HG03378 (cell line): ENCODE measurements around the gene IL1F10.
"Not testable (repeated sequence)": the region's sequence is repeated elsewhere in the genome, so short reads cannot be mapped to it uniquely, and the experiment has no call there.

Experiments
- ATAC-seq: cut with Tn5 transposase; IDR thresholded peaks from one replicate; pipeline ENCODE4 v1.9.1; 2021; ENCODE audit warnings: mild to moderate bottlenecking, moderate library complexity; ENCODE audit not compliant: unreplicated experiment

Gene IL1F10

DNA sequence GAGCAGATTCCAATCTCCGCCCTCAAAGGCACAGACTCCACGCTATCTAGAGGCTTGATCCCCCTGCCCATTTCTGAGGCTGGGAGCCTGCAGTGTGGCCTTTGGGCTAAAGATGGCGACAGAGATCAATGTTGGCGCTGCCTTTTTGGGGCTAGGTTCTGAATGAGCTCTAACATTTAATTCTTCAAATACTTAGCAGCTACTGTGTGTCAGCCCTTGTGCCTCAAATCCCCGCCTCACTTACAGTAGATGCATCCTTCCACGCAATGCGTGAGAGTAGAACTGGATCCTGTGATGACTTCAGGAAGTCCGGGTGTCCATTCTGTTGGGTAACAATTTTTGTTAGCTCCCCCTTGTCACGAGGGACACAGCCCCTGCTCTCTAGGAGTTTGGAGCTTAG lies 12.4 kb downstream of the IL1F10 start:
- no peak for ATAC-seq

DNA sequence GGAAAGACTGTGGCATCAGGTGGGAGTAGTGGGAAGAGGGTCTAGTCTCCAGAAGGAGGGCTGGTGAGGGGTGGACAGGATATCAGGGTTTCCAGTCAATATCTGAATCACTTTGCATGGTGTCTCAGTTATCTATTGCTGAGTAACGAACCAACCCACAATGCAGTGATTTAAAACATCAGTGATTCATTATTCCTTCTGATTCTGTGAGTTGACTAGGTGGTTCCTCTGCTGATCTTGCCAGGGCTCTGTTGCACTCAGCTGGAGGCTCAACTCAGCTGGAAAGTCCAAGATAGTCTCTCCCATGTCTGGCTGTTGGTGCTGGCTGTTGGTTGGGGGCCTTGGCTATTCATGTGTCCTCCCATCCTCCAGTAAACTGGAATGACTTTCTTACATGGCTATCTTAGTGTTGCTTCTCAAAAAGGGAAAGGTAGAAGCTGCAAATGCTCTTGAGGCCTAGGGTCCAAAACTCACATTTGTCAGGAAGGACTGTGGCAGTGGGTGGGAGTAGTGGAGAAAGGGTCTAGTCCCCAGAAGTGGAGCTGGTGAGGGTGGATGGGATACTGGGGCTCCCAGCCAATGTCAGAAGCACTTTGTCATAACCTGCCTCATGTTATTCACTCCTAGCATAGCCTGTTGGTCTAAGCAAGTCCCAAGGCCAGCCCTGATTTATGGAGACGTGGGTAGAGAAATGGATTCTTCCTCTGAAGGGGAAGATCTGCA lies 13.9 kb downstream of the IL1F10 start:
- ATAC-seq = no peak

DNA sequence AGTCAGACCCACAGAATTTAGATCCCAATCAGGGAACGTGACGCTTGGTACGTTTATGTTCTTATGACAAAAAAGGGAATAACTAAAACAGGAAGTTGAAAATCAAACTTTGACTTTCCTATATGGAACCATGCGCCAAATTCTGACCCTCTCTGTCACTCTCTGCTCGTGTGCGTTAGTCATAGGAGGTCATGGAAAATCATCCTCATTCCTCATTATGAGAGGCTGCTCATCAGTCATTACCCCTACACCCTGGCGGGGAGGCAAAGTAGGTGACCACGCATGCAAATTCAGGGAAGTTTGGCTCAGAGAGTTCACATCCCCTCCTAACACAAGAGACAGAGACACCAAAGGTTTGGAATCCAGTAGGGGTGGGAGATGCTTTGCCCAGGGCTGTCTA lies 15.5 kb downstream of the IL1F10 start:
- ATAC-seq = no peak

DNA sequence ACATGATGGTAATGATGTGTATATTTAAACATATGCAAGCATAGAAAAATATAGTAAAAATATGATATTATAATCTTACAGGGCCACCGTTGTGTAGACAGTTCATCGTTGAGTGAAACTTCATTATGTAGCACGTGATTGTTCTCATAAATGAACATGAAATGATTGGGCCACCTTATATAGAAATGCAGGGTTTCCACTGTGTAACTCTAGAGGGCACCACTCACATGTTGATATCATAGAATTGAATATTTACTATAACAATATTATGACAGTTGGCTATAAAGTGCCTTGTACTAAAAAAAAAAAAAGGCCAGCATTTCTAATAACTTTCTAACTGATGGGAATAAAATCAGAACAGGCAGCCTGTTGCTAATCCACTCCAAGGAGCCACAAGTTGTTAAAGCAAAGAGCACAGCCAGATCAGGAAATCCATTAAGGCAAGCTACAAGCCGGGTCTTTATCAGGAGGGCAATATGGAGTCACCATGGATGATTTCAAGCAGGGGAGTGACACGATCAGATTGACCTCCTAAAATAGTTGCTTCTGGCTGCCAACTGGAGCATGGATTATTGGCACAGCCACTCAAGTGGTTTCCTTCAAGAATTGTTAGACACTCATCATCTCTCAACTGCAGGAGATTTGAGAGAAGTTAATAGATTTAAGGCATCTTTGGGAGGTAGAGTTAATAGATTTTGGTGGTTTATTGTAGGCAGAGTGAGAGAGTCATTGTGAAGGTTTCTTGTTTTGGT lies 16.7 kb downstream of the IL1F10 start:
- no peak for ATAC-seq

DNA sequence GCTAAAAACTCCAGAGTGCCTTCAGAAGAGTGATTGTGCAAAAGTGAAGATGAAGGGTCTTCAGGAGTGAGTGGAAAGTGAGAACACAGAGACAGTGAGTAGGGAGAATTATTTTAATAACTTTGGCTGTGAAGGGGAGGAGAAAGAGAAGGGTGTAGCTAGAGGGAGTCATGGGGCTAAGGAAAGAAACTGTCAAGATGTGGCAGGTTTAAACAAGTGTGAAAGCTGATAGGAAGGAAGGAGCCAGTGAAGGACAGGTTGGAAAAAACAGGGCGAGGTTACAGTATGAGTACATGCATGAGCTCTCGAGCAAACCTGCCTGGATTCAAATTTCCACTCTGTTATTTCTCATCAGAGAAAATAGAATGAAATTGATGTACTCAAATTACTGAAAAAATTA lies 17.8 kb downstream of the IL1F10 start:
- ATAC-seq = no peak

DNA sequence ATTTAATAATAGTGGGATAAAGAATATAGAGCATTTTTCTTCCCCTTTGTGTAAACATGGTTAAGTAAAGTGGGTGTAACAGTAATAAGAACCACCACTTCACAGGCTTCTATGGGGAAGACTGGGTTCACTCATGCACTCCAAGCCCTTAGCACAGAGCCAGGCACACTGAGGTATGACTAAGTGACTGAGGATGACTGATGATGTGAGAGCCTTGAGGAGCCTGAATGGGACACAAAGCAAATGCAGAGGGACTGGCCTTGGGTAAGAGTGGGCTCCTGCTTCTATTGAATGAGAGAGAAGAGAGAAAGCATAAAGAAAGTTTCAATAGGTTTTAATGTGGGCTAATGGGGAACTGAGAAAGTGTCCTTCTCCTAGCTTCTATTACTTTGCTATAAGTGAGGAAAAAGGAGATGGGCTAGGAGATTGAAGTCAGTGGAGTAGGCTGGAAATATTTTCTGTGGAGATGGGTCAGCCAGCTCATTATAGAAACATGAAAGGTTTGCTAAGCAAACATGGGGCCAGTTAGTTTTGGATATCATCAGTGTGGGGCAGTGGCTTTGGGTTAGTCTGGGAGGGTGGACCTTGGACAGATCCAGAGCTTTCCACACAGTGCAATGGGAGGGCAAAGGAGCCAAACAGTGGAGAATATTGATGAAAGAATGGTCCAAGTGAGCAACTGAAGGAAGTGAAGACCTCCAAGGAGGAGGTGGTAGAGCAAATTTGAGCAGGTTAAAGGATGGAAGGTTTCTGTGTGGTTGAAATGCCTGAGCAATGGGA lies 20.6 kb downstream of the IL1F10 start:
- ATAC-seq = no peak

DNA sequence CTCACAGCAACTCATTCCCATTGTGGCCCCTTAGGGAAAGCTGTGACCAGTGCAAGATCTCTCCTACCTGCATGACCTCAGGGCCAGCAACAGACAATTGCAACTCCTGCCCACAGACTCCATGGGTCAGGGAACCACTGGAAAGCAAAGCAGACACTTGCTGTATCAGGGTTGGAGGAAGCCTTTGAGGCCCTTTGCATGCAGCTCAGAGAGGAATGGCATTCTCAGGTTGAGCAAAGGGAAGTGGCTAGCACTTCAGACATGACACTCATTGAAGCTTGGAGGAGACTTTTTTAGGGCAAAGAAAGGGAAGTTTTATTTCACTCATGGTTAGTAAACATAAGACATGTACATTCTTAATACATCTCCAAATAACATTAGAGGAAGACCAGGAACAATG lies 22.1 kb downstream of the IL1F10 start:
- no peak for ATAC-seq

DNA sequence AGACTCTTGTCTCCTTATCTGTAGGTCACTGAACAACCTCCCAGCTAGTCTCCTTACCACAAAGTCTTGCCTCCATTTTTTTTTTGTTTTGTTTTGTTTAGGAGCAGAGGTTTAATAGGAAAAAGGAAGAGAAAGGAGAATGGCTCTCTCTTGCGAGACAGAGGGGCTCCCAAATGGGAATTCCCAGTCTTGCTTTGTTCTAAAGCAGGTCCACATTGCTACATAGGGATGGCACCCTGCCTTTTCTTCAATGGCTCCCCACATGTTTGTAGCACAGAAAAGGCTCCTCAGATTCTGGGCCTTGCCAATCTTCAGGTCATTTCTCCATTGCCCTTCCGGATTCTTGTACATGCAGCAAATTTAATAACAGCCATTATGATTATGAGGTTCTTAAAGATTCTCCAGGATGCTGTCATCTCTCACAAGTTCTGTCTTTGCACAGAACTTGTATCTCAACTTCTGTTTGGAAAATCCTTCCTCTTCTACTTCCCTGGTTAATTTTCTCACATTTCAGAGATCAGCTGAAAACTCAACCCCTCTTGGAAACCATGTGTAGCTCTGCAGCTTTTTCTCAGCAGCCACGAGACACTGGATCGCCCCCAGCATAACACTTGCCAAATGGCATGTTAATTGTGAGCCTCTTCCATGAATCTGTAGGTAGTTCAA lies 23.6 kb downstream of the IL1F10 start:
- no peak for ATAC-seq

DNA sequence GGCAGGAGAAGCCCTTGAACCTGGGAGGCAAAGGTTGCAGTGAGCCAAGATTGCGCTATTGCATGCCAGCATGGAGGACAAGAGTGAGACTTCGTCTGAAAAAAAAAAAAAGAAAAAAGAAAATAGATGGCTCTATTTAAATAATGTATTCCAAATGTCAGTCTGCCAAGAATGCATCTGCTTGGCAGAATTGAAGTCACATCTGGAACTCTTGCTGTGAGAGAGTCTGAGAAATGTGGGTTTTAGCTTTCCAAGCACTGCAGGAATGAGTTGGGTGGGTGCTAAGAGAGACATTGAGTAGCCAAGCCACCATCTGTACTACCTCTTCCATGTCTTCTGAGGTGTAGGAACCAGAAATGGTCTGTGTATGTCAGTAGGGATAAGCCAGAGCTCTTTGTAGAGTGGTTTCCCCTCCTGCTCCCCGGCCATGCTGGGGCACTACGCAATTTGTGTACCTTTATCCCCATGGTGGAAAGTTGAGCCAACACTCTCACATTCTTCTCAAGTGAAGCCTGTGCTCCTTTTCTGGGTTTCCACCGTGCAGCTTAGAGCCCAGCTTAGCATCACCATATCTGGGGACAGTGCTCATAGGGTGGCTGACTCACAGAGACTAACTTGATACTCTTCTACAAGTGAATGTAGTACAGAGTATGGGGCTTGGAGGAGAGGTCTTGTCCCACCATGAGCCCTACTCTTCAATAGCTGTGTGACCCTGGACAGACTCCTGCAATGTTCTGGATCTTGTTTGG lies 25.3 kb downstream of the IL1F10 start:
- ATAC-seq = no peak

DNA sequence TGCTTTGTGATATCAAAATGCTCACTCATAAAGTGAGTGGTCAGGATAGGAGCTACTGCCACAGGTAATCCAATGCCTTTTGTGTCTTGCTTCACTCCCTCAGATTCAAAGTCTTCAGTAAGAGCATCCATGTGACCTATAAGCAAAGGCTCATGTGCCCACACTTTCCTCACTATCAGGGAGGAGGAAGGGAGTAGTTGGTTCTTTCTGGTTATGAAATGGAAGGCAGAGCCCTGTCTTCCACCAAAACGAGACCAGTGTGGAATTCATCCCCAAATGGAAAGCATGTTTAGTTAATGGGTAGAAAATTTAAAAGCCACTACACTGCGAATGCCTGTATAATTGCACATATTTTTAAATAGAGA lies 25.8 kb downstream of the IL1F10 start:
- ATAC-seq = no peak

DNA sequence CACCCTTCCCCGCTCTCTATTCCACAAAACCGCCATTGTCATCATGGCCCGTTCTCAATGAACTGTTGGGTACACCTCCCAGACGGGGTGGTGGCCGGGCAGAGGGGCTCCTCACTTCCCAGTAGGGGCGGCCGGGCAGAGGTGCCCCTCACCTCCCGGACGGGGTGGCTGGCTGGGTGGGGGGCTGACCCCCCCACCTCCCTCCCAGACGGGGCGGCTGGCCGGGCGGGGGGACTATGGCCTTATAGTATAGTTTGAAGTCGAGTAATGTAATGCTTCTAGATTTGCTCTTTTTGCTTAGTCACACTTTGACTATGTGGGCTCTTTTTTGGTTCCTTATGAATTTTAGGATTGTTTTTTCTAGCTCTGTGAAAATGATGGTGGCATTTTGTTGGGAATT lies 28.5 kb downstream of the IL1F10 start:
- ATAC-seq = not testable (repeated sequence)

DNA sequence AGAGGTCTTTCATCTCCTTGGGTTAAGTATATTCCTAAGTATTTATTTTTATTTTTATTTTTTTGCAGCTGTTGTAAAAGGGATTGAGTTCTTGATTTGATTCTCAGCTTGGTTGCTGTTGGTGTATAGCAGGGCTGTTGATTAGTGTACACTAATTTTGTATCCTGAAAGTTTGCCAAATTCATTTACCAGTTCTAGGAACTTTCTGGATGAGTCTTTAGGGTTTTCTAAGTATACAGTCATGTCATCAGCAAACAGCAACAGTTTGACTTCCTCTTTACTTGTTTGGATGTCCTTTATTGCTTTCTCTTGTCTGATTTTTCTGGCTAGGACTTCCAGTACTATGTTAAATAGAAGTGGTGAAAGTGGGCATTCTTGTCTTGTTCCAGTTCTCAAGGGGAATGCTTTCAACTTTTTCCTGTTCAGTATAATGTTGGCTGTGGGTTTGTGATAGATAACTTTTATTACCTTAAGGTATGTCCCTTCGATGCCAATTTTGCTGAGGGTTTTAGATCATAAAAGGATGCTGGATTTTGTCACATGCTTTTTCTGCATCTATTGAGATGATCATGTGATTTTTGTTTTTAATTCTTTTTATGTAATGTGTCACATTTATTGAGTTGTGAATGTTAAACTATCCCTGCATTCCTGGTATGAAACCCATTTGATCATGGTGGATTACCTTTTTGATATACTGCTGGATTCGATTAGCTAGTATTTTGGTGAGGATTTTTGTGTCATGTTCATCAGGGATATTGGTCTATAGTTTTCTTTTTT lies 29.3 kb downstream of the IL1F10 start:
- not testable (repeated sequence) for ATAC-seq

DNA sequence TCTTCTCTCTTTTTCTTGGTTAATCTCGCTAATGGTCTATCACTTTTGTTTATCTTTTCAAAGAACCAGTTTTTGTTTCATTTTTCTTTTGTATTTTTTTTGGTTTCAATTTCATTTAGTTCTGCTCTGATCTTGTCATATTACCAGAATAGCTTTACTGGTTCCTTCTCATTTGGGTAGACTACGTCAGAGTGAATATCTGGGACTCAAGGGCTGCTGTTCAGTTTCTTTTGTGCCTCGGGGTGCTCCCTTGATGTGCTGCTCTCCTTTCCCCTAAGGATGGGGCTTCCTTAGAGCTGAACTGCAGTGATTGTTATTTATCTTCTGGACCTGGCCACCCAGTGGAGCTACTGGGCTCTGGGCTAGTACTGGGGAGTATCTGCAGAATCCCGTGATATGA lies 30.3 kb downstream of the IL1F10 start:
- no peak for ATAC-seq

DNA sequence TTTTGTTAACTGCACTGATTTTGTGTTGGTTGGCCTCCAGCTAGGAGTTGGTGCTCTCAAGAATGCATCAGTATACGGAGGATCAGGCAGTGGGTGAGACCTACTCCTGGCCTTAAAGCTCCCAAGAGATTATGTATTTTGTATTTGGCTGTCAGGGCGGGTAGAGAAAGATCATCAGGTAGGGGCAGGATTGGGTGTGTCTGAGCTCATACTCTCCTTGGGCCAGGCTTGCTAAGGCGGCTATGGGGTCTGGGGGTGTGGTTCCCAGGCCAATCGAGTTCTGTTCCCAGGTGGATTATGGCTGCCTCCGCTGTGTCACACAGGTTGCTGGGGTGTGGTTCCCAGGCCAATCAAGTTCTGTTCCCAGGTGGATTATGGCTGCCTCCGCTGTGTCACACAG lies 30.8 kb downstream of the IL1F10 start:
- ATAC-seq = no peak

DNA sequence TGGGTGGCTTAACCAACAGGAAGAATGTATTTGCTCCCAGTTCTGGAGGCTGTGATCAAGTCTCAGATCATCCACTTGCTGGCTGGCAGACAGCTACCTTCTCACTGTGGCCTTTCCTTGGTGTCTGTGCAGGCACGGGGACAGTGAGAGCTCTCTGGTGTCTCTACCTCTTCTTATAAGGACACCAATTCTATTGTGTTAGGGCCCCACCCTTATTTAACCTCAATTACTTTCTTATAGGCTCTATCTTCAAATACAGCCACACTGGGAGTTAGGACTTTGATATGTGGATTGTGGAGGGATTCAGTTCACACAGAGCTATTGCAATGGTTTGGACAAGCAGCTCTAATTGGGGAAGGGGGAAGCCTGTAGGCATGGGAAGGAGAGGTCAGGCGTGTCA lies 34.4 kb downstream of the IL1F10 start:
- ATAC-seq = no peak

DNA sequence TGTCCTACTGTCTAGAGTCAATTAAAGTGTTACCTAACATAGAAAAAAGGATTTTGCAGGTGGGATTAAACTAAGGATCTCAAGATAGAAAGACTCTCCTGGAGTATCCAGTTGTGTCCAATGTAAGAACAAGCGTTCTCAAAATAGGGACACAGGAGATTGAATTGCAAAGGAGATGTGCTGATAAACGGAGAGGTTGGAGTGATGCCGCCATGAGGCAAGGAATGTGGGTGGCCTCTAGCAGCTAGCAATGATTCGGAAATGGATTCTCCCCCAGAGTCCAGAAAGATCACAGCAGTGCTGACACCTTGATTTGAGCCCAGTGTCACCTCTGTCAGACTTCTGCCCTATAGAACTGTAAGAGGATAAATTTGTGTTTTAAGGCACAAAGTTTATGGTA lies 35.5 kb downstream of the IL1F10 start:
- no peak for ATAC-seq

DNA sequence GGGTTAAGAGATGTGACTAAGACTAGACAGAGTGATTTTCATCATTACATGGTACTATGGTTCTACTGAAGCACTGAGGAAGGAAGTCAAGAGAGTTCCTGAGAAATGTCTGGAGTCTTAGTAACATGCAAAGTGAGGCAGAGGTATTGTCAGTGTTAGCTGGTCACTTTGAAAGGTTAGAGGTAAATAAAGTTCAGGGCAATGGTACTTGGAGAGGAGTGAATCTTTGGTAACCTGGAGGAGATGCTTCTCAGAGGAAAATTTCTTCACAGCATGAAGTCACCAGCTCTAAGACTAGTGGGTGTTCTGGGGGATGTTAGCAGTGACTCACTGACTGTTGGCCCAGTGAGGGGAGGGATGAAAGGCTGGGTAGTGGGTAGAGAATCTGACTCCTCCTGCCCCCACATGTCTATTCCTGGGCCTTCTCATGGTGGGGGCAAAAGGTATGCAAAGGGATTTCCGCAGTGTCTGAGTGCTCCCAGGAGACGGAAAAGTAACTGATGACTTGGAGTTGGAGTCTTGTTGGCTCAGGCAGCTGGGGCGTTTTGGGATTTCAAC lies 36.4 kb downstream of the IL1F10 start:
- no peak for ATAC-seq

DNA sequence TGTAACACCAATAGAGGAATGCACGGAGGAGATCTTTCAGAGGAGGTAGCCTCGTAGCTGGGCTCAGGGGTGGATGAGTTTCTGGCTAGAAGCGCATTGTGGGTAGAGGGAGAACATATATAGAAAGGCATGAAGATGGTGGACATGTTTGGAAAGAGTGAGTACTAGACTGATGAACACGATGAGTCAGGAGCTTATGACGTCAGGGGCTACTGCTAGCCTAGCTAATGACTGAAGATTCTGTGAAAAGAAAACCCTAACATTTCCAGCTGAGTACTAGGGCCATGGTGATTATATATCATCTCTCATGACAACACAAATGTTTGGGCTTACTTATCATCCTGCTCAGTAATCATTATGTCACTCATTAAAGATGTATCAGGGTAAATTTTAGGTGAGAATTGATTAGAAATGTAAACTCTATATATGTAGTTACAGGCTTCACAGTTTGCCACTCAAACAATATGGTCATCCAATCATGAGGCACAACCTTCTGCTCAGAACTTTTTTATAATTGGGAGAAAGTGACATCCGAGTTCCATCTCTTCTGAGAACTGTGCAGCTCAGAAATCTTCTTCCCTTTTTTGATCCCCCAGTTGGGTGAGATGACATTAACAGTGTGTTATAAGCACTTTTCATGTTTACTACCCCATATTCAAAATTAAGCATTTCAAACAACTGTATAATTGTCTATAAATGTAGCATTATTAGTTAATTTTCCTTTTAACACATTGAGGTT lies 37.4 kb downstream of the IL1F10 start:
- no peak for ATAC-seq

DNA sequence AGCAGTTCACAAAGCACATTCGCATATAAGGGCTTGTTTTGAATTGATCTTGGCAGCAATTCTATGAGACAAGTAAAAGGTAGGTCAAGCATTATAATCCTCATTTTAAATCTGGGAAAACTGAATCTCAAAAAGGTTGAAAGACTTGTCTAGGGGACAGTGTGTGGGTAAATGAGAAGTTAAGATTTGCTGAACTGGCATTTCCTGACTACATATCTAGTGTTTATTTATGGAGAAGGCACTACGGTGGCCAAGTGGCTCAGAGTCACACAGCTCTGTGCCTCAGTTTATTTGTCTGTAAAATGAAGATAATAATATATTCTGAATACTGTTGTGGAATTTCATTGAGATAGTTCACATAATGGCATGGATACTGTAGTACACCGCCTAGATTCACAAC lies 43.4 kb downstream of the IL1F10 start:
- ATAC-seq = no peak
